Measurements from ENCODE around the gene TASL. TPM values are rescaled to one million over a fixed set of nuclear protein-coding genes. Genes with fewer than 3 reads are reported as not detected.

Gene TASL, protein sequence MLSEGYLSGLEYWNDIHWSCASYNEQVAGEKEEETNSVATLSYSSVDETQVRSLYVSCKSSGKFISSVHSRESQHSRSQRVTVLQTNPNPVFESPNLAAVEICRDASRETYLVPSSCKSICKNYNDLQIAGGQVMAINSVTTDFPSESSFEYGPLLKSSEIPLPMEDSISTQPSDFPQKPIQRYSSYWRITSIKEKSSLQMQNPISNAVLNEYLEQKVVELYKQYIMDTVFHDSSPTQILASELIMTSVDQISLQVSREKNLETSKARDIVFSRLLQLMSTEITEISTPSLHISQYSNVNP
- total RNA-seq = 1.8 TPM

DNA sequence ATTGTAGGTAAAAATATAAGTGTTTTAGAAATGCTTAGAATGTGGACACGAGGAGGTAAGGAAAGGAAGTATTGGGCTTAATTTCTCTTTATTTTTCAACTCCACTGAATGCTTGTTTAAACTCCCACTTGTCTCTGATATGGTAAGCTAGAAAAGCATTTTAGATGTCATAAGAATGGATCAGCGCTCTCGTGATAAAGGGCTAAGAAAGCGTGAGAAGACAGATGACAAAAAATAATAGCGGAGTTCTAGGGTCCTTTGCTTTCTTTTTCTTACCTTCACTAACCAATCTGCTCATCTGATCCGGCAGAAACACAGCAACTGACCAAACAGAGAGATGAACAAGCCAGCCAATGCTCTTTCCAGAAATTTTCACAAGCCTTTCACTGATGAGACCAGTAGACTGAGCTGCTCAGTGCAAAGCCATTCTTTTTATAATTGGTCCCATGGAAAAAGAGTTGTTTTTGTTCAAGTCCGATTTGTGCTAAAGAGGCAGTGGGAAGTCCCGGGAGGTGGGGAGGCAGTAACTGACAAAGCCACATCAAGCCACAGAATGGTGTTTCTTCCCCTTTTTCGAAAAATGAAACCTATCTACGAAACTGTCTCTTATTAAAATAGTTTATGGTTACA, at the start of gene TASL:
Gene TASL, minus strand, starts transcription at position 405 of the 630 bp plus-strand sequence. CDS start 17,411 bp downstream, outside the sequence.

Other genes with a start within 250 kb of the TASL start
- 12.8 TPM for gene GK, start 75.7 kb upstream of the TASL start, total RNA-seq